GM03348 (cell line): ENCODE measurements around the gene EARS2.
"Not testable (repeated sequence)": the region's sequence is repeated elsewhere in the genome, so short reads cannot be mapped to it uniquely, and the experiment has no call there.

Experiments used
- DNase-seq: peaks from one replicate; pipeline ENCODE4 v3.0.0; 2012; ENCODE audit warnings: low spot score

The EARS2 gene

GRCh38 chr16:23527961-23528643 lies 29.0 kb downstream of the EARS2 start:
- DNase-seq: no peak

DNA sequence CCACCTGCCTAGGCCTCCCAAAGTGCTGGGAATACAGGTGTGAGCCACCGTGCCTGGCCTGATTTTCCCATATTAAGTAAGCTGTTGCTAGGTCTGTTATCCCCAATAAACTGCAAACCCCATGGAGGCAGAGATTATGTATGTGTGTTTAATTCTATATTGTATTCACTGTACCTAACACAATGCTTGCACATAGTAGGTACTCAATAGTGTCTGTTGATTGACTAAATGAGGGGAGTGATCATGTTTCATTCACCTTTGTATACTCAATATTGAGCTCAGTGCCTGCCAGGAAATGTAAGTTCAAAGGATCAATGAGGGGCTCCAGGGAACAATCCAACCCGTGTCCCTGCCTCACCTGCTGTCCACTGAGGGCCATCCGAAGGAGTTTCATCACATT lies 32.3 kb downstream of the EARS2 start:
- no peak for DNase-seq

DNA sequence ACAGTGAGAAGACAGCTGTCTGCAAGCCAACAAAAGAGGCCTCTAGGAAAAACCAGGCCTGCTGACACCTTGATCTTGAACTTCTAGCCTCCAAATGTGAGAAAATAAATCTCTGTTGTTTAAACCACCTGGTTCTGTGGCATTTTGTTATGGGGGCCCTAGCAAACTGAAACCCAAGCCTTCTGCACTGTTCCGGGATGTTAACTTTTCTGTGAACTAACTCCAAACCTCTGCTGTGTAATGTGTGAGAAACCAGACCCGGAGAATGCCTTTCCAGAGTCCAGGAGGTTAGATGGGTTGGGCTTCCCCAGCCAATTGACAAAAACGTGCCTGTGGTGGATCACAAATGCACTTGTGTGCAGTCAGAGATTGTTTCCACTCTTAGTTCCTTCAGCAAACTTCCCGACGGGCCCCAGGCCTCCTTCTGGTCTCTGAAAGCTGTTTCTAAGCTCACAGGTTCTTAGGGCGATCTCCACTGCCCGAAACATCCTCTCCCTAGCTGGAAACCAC lies 33.2 kb downstream of the EARS2 start:
- no peak for DNase-seq

- no peak for DNase-seq
These were observed 33.8 kb downstream of the EARS2 start for GRCh38 chr16:23523321-23523720.

DNA sequence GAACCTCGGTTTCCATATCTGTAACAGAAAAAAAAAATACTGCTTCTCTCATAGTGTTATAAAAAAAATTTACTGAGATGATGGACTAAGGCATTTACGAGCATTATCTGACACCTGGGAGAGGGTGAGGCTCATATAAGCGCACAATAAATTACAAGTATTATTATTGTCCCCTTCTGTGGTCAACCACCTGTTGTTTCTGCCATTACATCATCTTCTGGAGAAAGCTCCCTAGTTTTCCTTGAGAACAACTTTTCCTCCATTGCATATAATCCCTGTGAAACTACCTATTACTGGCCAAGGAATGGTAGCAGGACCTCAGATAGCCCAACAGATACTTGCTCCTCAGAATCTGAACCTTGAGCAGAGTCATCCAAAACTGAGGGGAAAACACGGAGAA lies 35.2 kb downstream of the EARS2 start:
- no peak for DNase-seq

DNA sequence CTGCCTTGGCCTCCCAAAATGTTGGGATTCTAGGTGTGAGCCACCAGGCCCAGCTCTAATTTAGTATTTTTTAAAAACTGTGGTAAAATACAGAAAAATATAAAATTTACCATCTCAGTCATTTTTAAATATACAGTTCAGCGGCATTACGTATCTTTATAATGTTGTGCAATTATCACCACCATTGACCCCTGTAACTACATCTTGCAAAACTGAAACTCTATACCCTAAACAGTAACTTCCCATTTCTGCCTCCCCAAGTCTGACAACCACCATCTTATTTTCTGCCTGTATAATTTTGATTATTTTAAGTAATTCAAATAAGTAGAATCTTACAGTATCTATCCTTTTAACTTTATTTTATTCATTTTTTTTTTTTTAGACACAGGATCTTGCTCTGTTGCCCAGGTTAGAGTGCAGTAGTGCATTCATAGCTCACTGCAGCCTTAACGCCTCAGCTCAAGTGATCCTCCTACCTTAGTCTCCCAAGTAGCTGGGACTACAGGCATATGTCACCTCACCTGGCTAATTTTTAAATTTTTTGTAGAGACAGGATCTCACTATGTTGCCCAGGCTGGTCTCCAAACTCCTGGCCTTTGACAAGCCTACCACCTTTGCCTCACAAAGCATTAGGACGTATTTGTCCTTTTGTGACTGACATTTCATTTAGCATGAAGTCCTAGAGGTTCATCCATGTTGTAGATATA lies 36.0 kb downstream of the EARS2 start:
- DNase-seq: no peak

GRCh38 chr16:23520500-23520899 lies 36.6 kb downstream of the EARS2 start:
- DNase-seq: no peak

- DNase-seq: no peak
These were observed 37.9 kb downstream of the EARS2 start for GRCh38 chr16:23519282-23519681.

- no peak for DNase-seq
These were observed 38.7 kb downstream of the EARS2 start for GRCh38 chr16:23518435-23518891.

DNA sequence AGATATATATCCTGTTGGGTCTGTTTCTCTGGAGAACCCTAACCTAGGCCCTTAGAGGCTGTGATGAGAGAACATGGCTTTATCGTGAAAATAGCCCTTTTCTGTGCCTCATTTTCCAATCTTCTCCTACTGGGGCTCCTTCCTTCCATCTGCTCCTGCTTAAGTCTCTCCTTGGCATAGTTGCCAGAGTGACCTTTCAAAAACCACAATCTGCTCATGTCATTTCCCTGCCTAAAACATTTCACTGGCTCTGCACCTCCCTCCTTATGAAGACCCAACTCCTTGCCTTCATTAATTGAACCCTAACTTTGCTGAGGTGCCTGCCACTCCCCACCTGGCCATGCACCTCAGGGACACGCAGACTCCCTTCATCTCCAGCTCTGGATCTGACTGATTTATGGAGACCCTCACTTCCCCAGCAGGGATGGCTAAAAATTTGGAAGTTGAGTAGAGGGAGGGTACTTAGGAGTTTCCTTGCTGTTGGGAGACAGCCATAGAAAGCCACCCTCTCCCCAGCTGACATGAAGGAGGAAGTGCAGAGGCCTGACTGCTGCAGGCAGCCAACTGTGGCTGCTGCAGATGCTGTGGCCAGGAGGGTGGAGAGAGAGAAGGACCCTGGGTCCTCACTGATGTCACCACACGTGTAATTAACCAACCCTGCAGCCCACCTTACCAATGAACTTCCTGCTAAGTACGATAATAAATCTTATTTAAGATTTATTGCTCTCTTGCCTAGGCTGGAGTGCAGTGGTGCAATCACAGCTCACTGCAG lies 40.6 kb downstream of the EARS2 start:
- DNase-seq: no peak

GRCh38 chr16:23515881-23516280 lies 41.3 kb downstream of the EARS2 start:
- DNase-seq: no peak

GRCh38 chr16:23514381-23515152 lies 42.6 kb downstream of the EARS2 start:
- no peak for DNase-seq

DNA sequence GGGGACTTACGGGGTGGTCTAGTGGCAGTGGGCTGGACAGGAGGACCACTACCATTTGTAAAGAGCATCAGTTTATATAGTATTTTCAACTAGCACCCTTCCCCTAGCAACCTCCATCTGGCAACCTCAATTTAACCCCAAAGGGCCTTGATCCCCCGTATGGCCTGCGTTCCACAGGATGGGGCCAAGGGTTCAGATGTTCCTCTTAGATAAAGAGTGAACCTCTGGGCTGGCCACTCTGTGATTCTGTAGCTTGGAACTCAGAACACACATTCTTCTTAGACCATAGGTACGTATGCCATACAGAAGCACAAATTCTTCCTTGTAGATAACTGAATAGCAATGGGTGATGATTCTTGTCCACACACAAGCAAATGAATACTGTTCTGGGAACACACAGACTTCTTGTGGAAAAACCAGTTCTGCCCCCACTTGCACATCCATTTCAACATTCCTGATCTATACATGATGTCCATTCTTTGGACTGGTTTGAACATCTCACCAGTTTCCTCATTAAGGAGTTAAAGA lies 44.9 kb downstream of the EARS2 start:
- no peak for DNase-seq

DNA sequence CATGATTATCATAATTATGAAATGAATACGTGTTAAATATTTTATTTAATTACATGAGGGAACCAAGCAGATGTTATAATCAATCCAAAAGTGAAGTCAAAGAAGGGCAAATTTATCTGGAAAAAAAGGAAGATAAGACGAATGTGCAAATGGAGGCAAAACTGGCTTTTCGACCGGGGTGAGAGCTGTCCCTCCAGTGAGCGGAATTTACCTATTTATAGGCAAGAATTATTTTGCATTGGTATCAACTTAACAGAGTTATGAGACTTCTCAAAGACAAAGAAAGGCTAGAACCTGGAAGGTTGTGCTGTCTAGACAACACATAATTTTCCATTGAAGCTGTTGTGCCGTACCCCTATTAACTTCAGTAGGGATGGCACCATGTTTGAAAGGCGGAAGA lies 45.4 kb downstream of the EARS2 start:
- DNase-seq: no peak

DNA sequence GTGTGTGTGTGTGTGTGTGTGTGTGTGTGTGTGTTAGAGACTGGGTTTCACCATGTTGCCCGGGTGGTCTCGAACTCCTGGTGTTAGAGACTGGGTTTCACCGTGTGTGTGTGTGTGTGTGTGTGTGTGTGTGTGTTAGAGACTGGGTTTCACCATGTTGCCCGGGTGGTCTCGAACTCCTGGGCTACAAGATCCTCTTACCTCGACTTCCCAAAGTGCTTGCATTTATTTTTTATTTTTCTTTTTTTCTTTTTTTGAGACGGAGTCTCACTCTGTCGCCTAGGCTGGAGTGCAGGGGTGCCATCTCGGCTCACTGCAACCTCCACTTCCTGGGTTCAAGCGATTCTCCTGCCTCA lies 46.3 kb downstream of the EARS2 start:
- DNase-seq: not testable (repeated sequence)

GRCh38 chr16:23510164-23510914 lies 46.8 kb downstream of the EARS2 start, which contains the start of gene GGA2:
Gene GGA2 (minus strand): TSS chr16:23510494. CDS start chr16:23510411, 83 bp downstream.
- DNase-seq: peak; percentile 96

GRCh38 chr16:23509782-23510163 lies 47.4 kb downstream of the EARS2 start:
- peak; percentile 53 for DNase-seq

DNA sequence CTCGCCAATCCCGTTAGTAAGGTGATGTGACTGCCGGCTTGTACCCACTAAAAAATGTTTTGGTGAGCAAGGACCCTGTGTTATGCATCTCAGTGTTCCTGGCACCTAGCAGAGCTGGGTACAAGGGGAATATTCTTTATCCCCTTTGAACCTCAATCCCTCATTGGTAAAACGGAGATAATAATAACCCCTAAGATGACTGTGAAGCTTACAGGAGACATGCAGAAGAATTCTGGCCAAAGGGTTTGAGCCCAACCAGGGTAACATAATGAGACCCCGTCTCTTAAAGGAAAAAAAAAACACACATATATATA lies 47.8 kb downstream of the EARS2 start:
- DNase-seq: no peak

- DNase-seq: peak; percentile 31
These were observed 48.3 kb downstream of the EARS2 start for GRCh38 chr16:23508589-23509440.

DNA sequence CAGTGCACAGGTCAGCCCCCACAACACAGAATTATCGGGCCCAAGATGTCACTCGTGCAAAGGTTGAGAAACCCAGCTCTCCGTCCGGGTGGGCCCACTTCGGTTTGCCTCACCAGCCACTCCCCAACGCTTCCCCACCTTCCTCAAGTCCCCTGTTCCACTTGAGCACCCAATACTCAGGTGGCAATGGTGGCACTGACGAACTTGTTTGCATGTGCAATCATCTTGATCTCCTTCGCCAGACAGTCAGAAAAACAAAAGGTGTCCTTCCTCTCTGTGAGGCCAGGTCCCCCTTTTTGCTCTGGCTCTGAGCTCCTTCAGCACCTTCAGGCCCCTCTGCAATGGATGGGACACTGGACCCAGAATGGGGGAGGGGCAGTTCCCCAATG lies 50.5 kb downstream of the EARS2 start:
- DNase-seq: no peak
